Measurements from ENCODE around the gene TK1.
"Not testable (repeated sequence)": the region's sequence is repeated elsewhere in the genome, so short reads cannot be mapped to it uniquely, and the experiment has no call there.

TK1 gene

DNA sequence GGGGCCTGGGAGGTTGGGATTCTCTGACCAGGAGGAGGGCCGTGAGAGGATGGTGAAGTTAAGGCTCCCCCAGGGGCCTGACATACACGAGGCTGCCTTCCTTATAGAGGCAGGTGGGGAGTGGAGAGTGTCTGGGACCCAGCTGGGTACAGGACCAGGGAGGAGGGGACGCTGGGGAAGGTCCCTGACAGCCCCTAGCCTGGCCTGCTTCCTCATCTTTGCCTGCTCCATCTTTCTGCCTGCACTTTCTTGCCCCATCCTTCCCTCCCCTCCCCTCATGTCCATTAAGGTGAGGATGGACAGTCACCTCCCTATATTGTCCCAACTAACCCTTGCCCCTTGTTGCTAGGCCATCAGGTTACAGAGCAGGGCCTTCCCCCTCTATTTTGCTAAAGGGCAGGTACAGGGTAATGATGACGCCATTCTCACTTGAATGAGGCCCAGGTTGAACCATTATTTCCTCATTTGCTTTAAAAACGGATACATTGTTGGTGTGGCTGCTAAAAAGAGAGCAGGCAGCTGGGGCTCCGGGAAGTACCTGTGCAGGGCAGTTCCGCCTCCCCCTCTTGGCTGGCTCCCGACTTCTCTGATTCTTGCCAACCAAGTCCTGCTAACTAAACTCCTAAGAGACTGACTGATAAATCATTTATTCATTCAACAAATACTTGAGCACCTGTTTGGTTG lies 39.4 kb downstream of the TK1 start:
- DNase-seq, result no peak

DNA sequence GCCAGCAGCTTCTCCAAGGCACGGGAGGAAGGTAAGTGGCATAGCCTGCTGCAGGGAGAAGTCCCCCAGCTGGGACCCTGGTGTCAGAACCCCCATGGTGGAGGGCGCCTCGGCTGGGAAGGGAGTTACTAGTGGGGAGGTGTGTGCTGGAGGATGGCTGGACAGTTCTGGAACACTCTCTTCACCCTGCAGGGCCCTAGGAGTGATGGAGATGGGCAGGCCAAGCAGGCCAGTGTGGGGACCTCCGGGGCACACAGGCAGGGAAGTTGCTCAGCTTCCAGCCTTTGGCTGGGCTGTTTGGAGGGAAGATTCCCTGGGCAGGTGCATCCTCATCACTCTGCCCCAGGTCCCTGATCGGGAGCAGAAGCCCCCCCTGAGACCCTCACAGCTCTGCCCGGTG lies 40.0 kb downstream of the TK1 start:
- DNase-seq, result no peak

DNA sequence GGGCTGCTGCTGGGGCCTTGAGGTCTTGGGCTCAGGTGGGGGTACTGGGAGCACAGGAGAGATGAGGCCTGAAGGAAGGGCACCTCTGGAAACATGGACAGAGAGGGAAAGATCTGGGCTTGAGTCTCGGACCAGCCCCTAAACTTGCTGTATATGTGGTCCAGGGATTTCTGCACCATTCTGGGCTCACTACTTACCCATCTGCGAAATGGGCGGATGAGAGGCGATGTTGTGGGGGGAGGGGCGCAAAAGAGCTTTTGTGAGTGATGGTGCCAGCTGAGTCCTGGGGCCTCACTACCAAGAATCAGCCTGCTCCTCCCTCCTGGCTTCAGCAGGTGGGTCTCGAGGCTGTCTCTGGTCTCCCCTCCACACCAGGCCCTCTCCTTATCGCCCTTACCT lies 40.4 kb downstream of the TK1 start:
- no peak for DNase-seq

DNA sequence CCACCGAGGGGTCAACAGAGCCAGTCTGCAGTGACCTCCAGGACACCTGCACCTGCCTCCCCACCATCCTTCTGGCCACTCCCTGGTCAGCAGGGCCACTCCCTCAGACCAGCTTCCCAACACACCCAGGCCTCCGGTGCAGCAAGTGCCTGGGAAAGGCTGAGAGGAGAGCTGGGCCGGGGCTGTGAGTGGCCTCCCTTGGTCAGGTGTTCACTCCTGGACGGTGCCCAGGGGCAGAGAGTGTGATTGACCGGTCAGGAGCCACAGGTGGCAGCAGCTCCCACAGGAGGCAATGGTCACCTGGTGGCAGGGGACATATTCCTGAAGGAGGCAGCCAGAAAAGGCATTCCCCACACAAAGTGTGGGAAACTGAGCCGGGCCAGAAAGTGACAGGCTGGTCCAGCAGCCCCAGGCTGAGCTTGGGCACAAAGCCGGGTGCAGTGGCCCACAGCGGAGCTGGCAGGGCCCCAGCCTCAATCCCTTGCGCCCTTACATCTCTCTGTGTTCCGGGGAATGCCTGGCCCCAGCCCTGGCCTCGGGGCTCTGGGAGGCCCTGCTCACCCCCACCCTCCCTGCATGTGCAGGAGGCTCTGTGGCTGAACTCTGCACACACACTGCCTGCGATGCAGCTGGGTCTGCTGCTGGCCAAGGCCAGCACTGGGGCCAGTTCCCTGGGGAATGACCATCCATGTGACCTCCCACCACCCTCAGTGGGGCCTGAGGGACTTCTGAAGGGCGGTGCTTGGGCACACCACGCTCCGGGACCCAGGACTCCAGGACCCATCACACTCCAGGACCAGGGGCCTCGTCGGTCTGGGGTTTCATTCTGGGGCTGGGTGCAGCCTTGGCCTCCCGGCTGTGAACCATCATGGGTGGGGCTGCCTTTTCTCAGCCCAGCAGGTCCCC lies 41.9 kb downstream of the TK1 start:
- DNase-seq, result no peak

DNA sequence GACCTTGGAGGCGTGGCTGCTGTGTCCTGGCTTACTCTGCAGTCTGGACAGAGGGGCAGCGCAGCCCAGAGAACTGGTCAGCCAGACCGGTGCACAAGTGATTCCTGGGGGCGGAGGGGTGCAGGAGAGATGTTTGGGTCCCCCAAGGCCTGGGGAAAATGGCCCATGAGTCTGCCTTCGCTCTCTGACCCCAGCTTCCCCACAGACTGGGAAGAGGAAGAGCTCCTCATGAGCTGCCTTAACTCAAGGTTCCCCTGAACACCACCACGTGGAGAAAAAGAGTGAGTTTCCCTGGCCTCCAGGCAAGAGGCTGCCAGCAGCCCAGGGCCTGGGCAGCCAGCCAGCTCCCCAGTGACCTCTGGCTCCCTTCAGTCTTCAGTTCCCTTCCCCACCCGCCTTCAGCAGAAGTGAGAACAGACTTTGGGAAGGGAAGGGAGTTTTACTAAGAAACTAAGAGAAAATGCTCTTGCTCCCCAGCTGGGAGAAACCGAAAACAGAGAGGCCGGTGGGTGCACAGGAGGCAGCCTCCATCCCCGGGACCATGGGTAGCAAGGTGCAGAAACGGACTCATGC lies 42.6 kb downstream of the TK1 start:
- peak; percentile 98 to 99 for DNase-seq

DNA sequence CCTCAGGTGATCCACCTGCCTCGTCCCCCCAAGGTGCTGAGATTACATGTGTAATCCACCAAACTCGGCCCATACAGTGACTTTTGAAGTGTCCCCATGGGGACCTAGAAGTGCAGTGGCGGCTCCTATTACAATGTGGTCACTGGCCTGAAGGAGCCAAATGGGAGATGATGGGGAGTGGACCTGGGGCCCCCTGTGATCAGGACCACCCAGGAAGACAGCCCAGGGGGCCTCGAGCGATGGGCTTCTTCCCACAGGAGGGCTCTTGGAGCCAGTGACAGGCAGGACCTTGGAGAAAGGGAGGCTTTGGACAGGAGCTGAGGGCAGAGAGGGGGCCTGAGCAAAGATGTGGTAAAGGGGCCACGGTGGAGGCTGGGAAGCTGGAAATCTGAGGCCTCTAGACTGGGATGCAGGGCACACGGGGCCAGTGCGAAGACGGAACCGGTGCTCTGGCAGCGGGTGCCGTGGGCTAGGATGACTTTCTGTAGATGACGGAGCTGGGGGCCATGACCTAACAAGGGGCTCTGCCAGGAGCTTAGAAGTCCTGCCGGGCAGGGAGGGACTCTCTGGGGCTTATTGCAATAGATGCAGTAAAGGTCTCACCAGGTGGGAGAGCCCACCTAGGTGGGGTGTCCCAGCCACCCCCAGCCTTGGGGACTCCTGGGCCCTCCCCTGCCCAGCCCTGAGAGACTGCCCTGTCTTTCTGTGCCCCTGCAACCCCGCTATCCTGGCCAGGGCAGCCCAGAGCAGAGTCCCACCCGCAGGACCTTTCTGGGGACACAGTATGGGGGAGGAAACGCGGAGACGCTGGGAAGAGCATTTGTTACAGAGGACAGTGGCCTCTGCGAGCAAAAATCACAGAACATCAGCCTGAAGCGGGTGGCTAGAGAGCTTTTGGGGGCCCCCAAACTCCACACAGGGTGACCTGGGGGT lies 43.4 kb downstream of the TK1 start:
- DNase-seq, result no peak

DNA sequence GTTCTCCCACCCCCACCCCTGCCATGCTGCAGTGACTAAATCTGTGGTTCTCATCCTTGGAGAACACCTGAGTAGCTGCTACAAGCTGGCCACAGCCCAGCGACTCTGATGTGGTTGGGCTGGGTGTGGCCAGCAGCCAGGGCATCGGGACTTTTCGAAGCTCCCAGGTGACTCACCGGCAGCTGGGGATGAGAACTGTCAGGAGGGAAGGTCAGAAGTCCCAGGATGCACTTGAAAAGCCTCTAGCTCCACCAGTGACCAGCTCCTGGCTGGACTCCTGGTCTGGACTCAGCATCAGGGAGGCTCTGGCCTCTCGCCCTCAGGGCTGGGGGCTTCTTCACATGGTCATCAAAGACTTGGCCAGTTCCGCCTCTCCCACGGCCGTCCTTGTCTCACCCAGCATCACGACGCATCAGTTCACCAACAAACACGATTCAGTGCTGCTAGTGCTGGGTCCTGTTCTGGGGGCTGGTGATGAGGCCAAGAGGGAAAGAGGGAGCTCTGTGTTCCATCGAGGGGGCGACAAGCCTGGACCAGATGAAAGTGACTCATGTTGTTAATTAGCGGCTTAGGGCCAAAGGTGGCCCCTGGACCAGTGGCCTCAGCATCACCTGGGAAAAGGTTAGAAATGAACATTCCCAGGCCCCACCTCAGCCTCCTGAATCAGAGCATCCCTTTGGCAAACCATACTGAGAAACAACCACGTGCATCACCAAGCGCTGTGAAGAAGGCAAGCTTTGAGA lies 44.6 kb downstream of the TK1 start:
- DNase-seq, result no peak

DNA sequence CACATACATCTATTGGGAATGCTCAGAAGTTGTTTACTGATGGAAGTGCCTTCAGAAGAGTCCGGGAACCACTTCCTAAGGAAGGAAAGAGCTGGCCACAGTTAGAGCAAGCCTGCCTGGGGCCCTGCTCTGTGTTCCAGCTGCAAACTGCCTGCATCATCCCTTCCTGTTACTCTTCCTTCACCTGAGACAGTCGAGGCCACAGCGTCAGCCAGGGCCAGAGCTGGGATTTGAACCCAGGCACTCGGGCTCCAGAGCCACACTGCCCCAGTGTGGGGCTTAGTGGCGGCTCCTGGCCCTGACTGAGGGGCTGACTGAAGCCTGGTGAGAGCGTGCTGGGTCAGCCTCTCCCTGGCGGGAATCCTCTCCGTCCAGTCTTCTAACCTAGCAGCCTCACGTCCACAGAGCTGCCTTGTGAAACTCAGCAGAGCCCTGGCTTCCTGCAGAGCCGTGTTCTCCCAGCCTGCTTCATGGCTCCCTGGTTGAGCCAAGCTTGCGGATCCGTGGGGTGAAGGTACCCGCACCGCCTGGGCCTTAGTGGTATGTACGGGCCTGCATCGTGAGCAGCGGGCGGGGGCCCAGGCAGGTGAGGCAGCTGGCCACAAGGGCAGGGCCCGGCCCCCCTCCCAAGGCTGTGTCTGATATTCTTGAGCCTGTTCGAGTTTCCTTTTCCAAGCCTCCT lies 45.3 kb downstream of the TK1 start:
- DNase-seq, result no peak

DNA sequence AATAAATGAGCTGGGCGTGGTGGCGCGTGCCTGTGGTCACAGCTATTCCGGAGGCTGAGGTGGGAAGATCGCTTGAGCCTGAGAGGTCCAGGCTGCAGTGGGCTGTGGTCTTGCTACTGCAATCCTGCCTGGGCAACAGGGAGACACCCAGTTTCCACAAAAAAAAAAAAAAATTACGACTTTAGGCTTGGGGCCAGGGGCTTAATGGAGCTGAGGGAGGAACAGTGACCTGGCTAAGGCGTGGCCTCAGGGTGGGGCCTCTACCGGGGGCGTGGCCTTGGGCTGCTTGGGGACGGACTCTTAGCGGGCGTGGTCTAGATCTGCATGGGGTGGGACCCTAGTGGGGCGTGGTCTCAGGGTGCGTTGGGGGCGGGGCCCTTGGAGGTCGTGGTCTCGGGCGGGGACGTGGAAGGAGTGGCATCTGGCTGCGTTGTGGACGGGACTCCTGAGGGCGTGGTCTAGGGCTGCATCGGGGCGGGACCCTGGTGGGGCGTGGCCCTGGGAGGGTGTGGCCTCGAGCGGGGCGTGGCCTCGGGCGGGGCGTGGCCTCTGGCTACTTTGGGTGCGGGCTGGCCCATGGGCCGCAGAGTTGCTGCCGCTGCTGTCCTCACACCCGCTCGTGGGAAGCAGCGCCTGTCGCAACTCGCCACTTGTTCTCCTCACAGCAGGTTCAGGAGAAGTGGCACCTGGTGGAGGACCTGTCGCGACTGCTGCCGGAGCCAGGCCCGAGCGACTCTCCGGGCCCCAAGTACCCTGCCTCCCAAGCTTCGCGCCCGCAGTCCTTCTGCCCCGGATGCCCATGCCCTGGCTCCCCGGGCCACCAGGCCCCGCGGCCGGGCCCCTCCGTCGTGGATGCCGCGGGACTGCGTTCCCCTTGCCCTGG lies 46.4 kb downstream of the TK1 start:
- DNase-seq, result peak; percentile 65 to 77

DNA sequence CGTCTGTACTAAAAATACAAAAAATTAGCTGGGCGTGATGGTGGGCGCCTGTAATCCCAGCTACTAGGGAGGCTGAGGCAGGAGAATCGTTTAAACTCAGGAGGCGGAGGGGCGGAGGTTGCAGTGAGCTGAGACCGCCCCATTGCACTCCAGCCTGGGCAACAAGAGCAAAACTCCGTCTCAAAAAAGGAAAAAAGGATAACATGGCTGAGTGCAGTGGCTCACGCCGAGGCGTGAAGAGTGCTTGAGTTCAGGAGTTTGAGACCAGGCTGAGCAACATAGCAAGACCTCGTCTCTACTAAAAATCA lies 47.0 kb downstream of the TK1 start:
- not testable (repeated sequence) for DNase-seq

DNA sequence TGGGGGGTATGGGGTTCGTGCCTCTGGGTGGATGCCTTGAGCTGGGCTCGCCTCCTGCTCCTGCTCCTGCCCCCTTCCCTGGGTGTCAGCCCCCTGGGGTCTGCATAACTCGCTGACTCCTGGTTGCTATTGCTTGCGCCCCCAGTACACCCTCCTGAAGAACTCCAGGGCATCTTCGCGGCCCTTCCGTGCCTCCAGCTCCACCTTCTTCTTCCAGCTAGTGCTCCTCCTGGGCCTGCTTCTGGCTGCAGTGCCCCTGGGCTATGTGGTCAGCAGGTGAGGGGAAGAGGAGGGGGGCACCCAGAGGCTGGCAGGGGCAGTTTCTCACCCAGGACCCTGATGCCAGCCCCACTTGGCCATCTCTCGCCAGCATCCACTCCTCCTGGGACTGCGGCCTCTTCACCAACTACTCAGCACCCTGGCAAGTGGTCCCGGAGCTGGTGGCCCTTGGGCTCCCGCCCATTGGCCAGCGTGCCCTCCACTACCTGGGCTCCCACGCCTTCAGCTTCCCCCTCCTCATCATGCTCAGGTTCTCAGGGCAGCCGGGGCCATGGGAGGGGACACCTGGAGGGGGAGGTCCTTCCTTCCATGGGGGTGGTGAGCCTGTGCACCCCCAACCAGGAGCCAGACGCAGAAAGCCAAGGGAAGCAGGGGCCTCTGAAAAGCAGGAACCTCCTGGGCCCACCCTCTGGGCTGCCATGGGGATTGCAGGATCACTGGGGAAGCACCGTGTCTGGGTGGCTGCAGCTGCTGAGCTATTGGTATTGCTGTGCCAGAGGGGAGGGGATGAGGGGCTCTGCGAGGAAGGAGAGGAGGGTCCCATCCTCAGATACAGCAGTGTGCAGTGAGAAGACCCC lies 48.4 kb downstream of the TK1 start:
- no peak for DNase-seq

DNA sequence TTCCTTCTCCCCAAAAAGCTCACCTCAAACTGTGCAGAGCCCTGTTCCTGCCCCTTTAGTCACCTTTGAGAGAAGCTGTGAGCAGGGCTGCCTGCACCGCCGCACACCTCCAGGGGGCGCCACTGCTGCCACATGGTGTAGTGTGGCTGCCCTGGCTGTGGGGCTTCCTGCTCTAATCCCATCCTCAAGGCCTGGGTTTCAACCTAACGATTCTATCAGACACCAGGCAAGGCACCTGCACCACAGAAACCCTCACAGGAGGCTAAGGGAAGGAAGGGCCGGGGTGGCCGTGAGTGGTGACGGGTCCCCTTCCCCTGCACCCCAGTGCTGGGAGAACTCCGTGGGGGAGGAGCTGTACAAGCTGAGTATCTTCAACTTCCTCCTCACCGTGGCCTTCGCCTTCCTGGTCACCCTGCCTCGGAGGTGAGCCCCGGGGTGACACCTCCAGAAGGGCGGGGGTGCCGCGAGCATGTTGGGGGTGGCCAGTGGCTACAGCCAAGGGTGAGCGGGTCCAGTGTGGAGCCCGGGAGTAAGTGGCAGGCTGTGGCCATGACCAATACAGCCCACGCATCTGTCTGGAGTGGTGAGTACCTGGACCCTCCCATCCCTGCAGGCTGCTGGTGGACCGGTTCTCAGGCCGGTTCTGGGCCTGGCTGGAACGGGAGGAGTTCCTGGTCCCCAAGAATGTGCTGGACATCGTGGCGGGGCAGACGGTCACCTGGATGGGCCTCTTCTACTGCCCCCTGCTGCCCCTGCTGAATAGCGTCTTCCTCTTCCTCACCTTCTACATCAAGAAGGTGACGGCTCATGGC lies 49.3 kb downstream of the TK1 start:
- DNase-seq, result peak; percentile 44 to 59

DNA sequence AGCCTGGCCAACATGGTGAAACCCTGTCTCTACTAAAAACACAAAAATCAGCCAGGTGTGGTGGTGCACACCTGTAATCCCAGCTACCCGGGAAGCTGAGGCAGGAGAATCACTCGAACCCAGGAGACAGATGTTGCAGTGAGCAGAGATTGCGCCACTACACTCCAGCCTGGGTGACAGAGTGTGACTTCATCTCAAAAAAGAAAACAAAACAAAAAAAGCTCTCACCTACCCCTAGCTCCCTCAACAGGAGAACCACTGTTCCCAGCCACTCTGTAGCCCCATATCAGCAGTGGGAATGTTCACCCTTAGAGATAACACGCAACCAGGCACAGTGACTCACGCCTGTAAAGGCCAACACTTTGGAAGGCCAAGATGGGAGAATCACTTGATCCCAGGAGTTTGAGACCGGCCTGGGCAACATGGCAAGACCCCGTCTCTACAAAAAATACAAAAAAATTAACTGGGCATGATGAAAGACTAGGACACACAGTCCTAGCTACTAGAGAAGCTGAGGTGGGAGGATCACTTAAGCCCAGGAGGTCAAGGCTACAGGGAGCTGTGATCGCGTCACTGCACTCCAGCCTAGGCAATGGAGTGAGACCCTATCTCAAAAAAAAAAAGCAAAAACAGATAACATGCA lies 50.9 kb downstream of the TK1 start:
- no peak for DNase-seq

DNA sequence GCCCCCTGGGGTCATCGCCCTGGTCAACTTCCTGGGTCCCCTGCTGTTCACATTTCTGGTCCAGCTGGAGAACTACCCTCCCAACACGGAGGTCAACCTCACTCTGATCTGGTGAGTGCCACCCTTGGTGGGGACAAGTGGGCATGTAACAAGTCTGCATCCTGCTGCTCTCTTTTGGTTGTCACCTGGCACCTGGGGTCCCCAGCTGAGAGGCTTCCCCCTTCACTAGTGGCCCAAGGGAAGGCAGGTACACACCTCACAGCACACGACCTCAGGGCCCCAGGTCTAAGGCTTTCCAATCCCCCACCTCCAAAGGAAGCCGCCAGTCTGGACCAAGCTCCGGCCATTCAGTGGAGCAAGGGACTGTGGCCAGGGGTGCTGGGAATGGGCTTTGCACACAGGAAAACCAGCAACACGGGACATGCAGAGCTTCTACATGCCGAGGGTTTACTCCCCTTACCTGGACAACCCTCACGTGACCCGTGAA lies 51.9 kb downstream of the TK1 start:
- DNase-seq, result no peak

DNA sequence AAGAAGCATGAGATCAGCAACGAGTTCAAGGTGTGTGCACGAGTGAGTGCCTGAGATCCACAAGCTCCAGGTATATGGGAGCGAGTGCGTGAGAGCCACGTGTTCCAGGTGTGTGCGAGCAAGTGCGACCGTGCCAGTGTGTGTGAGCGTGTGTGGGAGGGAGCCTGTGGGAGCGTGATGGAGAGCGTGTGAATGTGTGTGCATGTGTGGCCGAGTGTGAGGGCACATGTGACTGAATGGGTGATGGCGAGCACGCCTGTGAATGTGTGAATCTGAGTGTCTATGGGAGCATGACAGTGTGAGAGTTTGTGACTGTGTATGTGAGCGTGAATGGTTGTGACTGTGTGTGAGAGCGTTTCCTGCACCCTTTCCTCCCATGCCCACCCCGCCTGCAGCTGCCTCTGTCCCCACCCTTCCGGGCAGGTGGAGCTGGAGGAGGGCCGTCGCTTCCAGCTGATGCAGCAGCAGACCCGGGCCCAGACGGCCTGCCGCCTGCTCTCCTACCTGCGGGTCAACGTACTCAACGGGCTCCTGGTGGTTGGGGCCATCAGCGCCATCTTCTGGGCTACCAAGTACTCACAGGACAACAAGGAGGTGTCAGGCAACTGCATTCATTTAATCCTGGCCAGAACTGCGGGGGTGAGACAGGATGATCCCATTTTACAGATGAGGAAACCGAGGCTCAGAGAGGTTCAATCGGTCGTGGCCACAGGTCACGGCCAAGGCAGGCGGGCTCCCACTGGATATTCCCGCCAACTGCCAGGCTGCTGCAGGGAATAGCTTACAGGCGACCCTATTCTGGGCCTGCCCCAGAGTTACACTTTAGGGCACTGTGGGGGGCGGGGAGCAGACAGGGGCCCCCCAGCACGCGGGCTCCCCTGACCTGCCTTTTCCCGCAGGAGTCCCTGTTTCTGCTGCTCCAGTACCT lies 52.6 kb downstream of the TK1 start:
- peak; percentile 65 to 75 for DNase-seq

DNA sequence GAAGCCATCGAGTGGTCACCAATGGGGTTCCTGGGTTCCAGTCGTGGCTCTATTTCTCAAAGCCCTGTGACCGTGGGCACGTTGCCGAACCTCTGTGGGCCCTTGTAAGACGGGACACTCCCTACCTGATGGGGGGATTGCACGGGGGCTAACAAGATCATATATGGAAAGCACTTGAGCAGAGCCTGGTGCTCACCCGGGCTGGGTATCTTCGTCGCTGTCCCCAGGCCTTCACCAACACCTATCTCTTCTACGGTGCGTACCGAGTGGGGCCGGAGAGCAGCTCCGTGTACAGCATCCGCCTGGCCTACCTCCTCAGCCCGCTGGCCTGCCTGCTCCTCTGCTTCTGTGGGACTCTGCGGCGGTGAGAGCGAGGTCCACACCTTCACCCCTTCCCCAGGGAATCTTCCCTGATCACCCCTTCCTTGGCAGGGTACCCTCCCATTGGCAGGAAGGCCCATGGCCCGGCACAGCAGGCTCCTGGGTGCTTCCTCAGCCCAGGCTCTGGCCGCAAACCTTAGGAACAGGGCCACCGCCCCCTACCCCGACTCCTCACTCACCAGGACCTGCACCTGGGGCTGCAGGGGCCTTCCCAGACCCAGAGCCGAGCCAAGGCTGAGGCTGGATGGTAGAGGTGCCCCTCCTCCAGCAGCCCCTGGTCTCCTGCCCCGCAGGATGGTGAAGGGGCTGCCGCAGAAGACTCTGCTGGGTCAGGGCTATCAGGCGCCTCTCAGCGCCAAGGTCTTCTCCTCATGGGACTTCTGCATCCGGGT lies 53.5 kb downstream of the TK1 start:
- DNase-seq, result no peak
